Measurements from ENCODE around the gene SEMA6A. TPM values are rescaled to one million over a fixed set of nuclear protein-coding genes. Genes with fewer than 3 reads are reported as not detected.

Gene SEMA6A
- total RNA-seq, 2 donors from 2014 or later: 7.4 to 11.4 TPM

- ATAC-seq (ENCODE audit: insufficient number of reproducible peaks, low FRiP score, low read depth) (no peak), DNase-seq (ENCODE audit: low spot score) (no peak)
- no peak for TF ChIP-seq CTCF (IDR thresholded peaks at IDR 0.05)
- H3K4me3 ChIP-seq: peak overlapping the region; percentile 78
- no peaks in the 10 kb centered on the region for H3K27me3 ChIP-seq (replicated peaks; ENCODE audit: insufficient read depth)
- no peaks in the 10 kb centered on the region for H3K36me3 ChIP-seq
- H3K27ac ChIP-seq: no peak overlapping the region
- H3K9me3 ChIP-seq: no peaks in the 10 kb centered on the region
- peaks cover 24 to 44% of the 10 kb centered on the region in 2 donors for H3K4me1 ChIP-seq (ENCODE audit: control insufficient read depth in 1 of 2, low read depth in 2 of 2)
These were observed 1.3 kb downstream of the SEMA6A start for GRCh38 chr5:116573279-116573701.

GRCh38 chr5:116572350-116573278 lies 2.0 kb downstream of the SEMA6A start:
- no peak for ATAC-seq (ENCODE audit: insufficient number of reproducible peaks, low FRiP score, low read depth)
- no peak for TF ChIP-seq CTCF (IDR thresholded peaks at IDR 0.05)
- Histone ChIP-seq H3K27me3 (replicated peaks; ENCODE audit: insufficient read depth) (no peaks in the 10 kb centered on the region), H3K27ac (no peak overlapping the region), H3K9me3 (no peaks in the 10 kb centered on the region), H3K4me1 (ENCODE audit: control insufficient read depth in 1 of 2, low read depth in 2 of 2) (peaks cover 24 to 44% of the 10 kb centered on the region in 2 donors), H3K36me3 (no peaks in the 10 kb centered on the region), H3K4me3 (peak overlapping the region; percentile 78)
- DNase-seq (ENCODE audit: low spot score): no peak

- Histone ChIP-seq H3K9me3 (no peaks in the 10 kb centered on the region), H3K4me3 (peak overlapping the region; percentile 78), H3K27me3 (replicated peaks; ENCODE audit: insufficient read depth) (no peaks in the 10 kb centered on the region), H3K27ac (no peak overlapping the region), H3K4me1 (ENCODE audit: control insufficient read depth in 1 of 2, low read depth in 2 of 2) (peaks cover 24 to 44% of the 10 kb centered on the region in 2 donors), H3K36me3 (no peaks in the 10 kb centered on the region)
- ATAC-seq (ENCODE audit: insufficient number of reproducible peaks, low FRiP score, low read depth) (no peak), DNase-seq (ENCODE audit: low spot score) (no peak)
- no peak for TF ChIP-seq CTCF (IDR thresholded peaks at IDR 0.05)
These were observed 2.9 kb downstream of the SEMA6A start for GRCh38 chr5:116571568-116572349.

- TF ChIP-seq CTCF (IDR thresholded peaks at IDR 0.05): no peak
- Histone ChIP-seq H3K4me1 (ENCODE audit: control insufficient read depth in 1 of 2, low read depth in 2 of 2) (peaks cover 20 to 29% of the 10 kb centered on the region in 2 donors), H3K27me3 (replicated peaks; ENCODE audit: insufficient read depth) (no peaks in the 10 kb centered on the region), H3K27ac (no peak overlapping the region), H3K36me3 (no peaks in the 10 kb centered on the region), H3K4me3 (no peak overlapping the region), H3K9me3 (no peaks in the 10 kb centered on the region)
- no peak for DNase-seq (ENCODE audit: low spot score)
- ATAC-seq (ENCODE audit: insufficient number of reproducible peaks, low FRiP score, low read depth): no peak
These were observed 4.6 kb downstream of the SEMA6A start for GRCh38 chr5:116569999-116570398.

GRCh38 chr5:116567106-116567505 lies 7.5 kb downstream of the SEMA6A start:
- TF ChIP-seq CTCF (IDR thresholded peaks at IDR 0.05): no peak
- H3K27ac ChIP-seq: no peak overlapping the region
- no peaks in the 10 kb centered on the region for H3K27me3 ChIP-seq (replicated peaks; ENCODE audit: insufficient read depth)
- ATAC-seq (ENCODE audit: insufficient number of reproducible peaks, low FRiP score, low read depth) (no peak), DNase-seq (ENCODE audit: low spot score) (no peak)
- H3K36me3 ChIP-seq: no peaks in the 10 kb centered on the region
- H3K4me1 ChIP-seq (ENCODE audit: control insufficient read depth in 1 of 2, low read depth in 2 of 2): peaks cover 2 to 4% of the 10 kb centered on the region in 2 donors
- no peak overlapping the region for H3K4me3 ChIP-seq
- H3K9me3 ChIP-seq: no peaks in the 10 kb centered on the region
